HepG2 (cell line): ENCODE results near the gene PLLP. TPM values are rescaled to one million over a fixed set of nuclear protein-coding genes. Genes with fewer than 3 reads are reported as not detected.

ENCODE experiments used
- ATAC-seq: fragments of 200-7000 bp; cut with Tn5 transposase; 3 replicates; pipeline ENCODE4 v1.9.1; 2020; ENCODE audit warnings: mild to moderate bottlenecking, moderate library complexity
- BruUV-seq: library from RNA; stranded (reverse); fragments of 400-500 nt; replicated peaks from 2 replicates; lab custom pipeline; 2021; lab: Mats Ljungman, UMichigan
- CTCF ChIA-PET: fragments of 300-600 bp; formaldehyde crosslinking; extraction: SDS; loops from one replicate; lab custom pipeline; 2021; ENCODE audit warnings: low total read pairs, inconsistent platforms, low intra/inter-chr PET ratio; lab: Yijun Ruan, JAX
- POLR2A ChIA-PET: fragments of 350-600 bp; sonication (Branson Sonifier 250); formaldehyde crosslinking; loops from one replicate; lab custom pipeline; 2020; ENCODE audit warnings: antibody characterized with exemption, inconsistent platforms; lab: Yijun Ruan, JAX
- DNase-seq: peaks from one replicate; pipeline ENCODE4 v3.0.0-alpha.2; 2015; ENCODE audit warnings: low spot score
- FAIRE-seq: peaks from 3 replicates; lab custom pipeline; 2011; peaks lifted over from hg19 to GRCh38; lab: Jason Lieb, UNC
- H2AFZ ChIP-seq: one replicate; pipeline ENCODE4 v1.6.1; 2011; ENCODE audit warnings: low read length, inconsistent platforms
- H3K27ac ChIP-seq: fragments of 300-600 bp; 3 replicates; pipeline ENCODE4 v1.8.0; 2011; ENCODE audit warnings: mixed run types, mild to moderate bottlenecking, mixed read lengths, low read length, inconsistent platforms; ENCODE audit not compliant: insufficient read depth; ENCODE audit errors: extremely low read length
- H3K27me3 ChIP-seq, 2 experiments: fragments of 200-600 bp in 1 of 2; 2 replicates in 1 of 2; 3 replicates in 1 of 2; pipeline versions ENCODE4 v1.6.0 to v1.8.0; 2011; ENCODE audit warnings: low read length in 2 of 2, mild to moderate bottlenecking in 2 of 2, moderate library complexity in 2 of 2, inconsistent platforms in 1 of 2; ENCODE audit not compliant: insufficient read depth in 2 of 2, control insufficient read depth in 1 of 2
- H3K36me3 ChIP-seq, 2 experiments: fragments of 200-600 bp in 1 of 2; replicated peaks in 1 of 2; 2 replicates in 1 of 2; 3 replicates in 1 of 2; pipeline versions ENCODE4 v1.5.1 to v1.8.0; 2011; ENCODE audit warnings: low read length in 2 of 2, inconsistent platforms in 1 of 2; ENCODE audit not compliant: insufficient read depth in 2 of 2, control insufficient read depth in 1 of 2
- H3K4me1 ChIP-seq: 2 replicates; pipeline ENCODE4 v1.5.1; 2012; ENCODE audit warnings: low read length, inconsistent platforms; ENCODE audit not compliant: insufficient read depth
- H3K4me2 ChIP-seq: 2 replicates; pipeline ENCODE4 v1.6.0; 2011; ENCODE audit warnings: low read depth, low read length, inconsistent platforms
- H3K4me3 ChIP-seq, 3 experiments: fragments of 200-600 bp in 1 of 3; sonication (generic), shearing (Covaris generic) in 1 of 3; replicated peaks in 1 of 3; 2 replicates each; pipeline ENCODE4 v1.5.1; 2011 to 2016; ENCODE audit warnings: low read length in 3 of 3, inconsistent platforms in 2 of 3, low read depth in 2 of 3, mild to moderate bottlenecking in 2 of 3, control low read depth in 1 of 3, mixed read lengths in 1 of 3; ENCODE audit not compliant: insufficient read depth in 1 of 3
- H3K79me2 ChIP-seq: one replicate; pipeline ENCODE4 v1.6.1; 2011; ENCODE audit warnings: low read length, inconsistent platforms; ENCODE audit not compliant: insufficient read depth
- H3K9ac ChIP-seq: 2 replicates; pipeline ENCODE4 v1.6.0; 2011; ENCODE audit warnings: mild to moderate bottlenecking, low read depth, low read length, inconsistent platforms; ENCODE audit not compliant: insufficient read depth
- H3K9me3 ChIP-seq: 2 replicates; pipeline ENCODE4 v1.5.1; 2012; ENCODE audit warnings: mild to moderate bottlenecking, low read length
- H4K20me1 ChIP-seq: 2 replicates; pipeline ENCODE4 v1.6.0; 2011; ENCODE audit warnings: inconsistent platforms, mild to moderate bottlenecking, low read length, moderate library complexity; ENCODE audit not compliant: insufficient read depth
- ADNP ChIP-seq: sonication (generic); formaldehyde crosslinking; IDR thresholded peaks from 2 replicates; pipeline ENCODE4 v1.4.0; 2020; ENCODE audit warnings: missing genetic modification reagents
- CHD2 ChIP-seq: IDR thresholded peaks from 2 replicates; pipeline ENCODE4 v1.6.1; 2011; ENCODE audit warnings: low read depth, low read length, improper control_type of control experiment
- CHD4 ChIP-seq: fragments of 200-600 bp; sonication (generic); IDR thresholded peaks from 2 replicates; pipeline ENCODE4 v1.7.0; 2017; ENCODE audit warnings: mild to moderate bottlenecking, low read length, borderline replicate concordance
- ELF4 ChIP-seq: sonication (generic); formaldehyde crosslinking; IDR thresholded peaks from 2 replicates; pipeline ENCODE4 v1.5.0; 2020; ENCODE audit warnings: missing genetic modification reagents, mild to moderate bottlenecking, moderate library complexity, borderline replicate concordance
- HMG20B ChIP-seq: conservative IDR thresholded peaks from 2 replicates; pipeline ENCODE4 v1.6.1; 2016; ENCODE audit warnings: missing genetic modification reagents, missing compliant biosample characterization
- IKZF4 ChIP-seq: sonication (generic); formaldehyde crosslinking; IDR thresholded peaks from 2 replicates; pipeline ENCODE4 v1.5.1; 2020; ENCODE audit warnings: borderline replicate concordance, mild to moderate bottlenecking, low read depth, missing genetic modification reagents; ENCODE audit errors: not compliant biosample characterization
- NPAS2 ChIP-seq: sonication (generic); formaldehyde crosslinking; IDR thresholded peaks from 2 replicates; pipeline ENCODE4 v1.8.0; 2022; ENCODE audit warnings: mild to moderate bottlenecking, missing genetic modification reagents, borderline replicate concordance
- RFXANK ChIP-seq: IDR thresholded peaks from 2 replicates; pipeline ENCODE4 v1.6.1; 2016
- ZBTB1 ChIP-seq: sonication (generic); formaldehyde crosslinking; IDR thresholded peaks from 2 replicates; pipeline ENCODE4 v1.4.0; 2020; ENCODE audit warnings: missing genetic modification reagents, borderline replicate concordance
- ZFP36L1 ChIP-seq: sonication (generic); formaldehyde crosslinking; IDR thresholded peaks from 2 replicates; pipeline ENCODE4 v1.8.0; 2022; ENCODE audit warnings: mild to moderate bottlenecking, missing genetic modification reagents, moderate library complexity
- ZMYM2 ChIP-seq: sonication (generic); formaldehyde crosslinking; IDR thresholded peaks from 2 replicates; pipeline ENCODE4 v1.8.0; 2022; ENCODE audit warnings: mild to moderate bottlenecking, missing genetic modification reagents
- ZMYM3 ChIP-seq: sonication (generic); formaldehyde crosslinking; IDR thresholded peaks from 2 replicates; pipeline ENCODE4 v1.5.1; 2020; ENCODE audit warnings: mild to moderate bottlenecking, missing genetic modification reagents
- ZNF878 ChIP-seq: sonication (generic); formaldehyde crosslinking; IDR thresholded peaks from 2 replicates; pipeline ENCODE4 v1.8.1; 2023; ENCODE audit warnings: mild to moderate bottlenecking, missing genetic modification reagents, moderate library complexity
- ZNF879 ChIP-seq: sonication (generic); formaldehyde crosslinking; IDR thresholded peaks from 2 replicates; pipeline ENCODE4 v1.8.1; 2023; ENCODE audit warnings: missing genetic modification reagents
- ZZZ3 ChIP-seq: sonication (generic); formaldehyde crosslinking; IDR thresholded peaks from 2 replicates; pipeline ENCODE4 v1.4.0; 2020; ENCODE audit warnings: missing genetic modification reagents, mild to moderate bottlenecking, borderline replicate concordance
- WGBS: methylation state at CpG from one replicate; pipeline ENCODE4 v1.1.6; 2017; ENCODE audit warnings: low lambda C conversion rate; 5-methylcytosine and 5-hydroxymethylcytosine counted together
- in situ Hi-C: cut with HindIII; loops from 2 replicates; pipeline ENCODE4 v1.10.0; 2017; ENCODE audit warnings: low pct_unique_long_range_greater_than_20kb; ENCODE audit not compliant: extremely low pct_ligation_motif_present
- intact Hi-C: fragments of 100-400 bp; cut with micrococcal nuclease; formaldehyde crosslinking; loops from one replicate; pipeline ENCODE4 v1.10.0; 2022; ENCODE audit not compliant: unreplicated experiment
- polyA plus RNA-seq, 8 experiments: library from polyadenylated mRNA; depleted of rRNA in 3 of 8; stranded (reverse) in 7 of 8; unstranded in 1 of 8; fragments of >200 nt; fragmentation: Illumina TruSeq in 4 of 8; extraction: Trizol in 4 of 8; gene quantifications; 2 replicates each; pipeline versions ENCODE4 v1.2.1 to v1.2.3, GENCODE V29; 2011 to 2016; ENCODE audit warnings: low read depth in 4 of 8, missing spikeins in 1 of 8, mixed read lengths in 1 of 8; ENCODE audit not compliant: insufficient read depth in 1 of 8
- total RNA-seq, 5 experiments: library from RNA; depleted of rRNA; stranded (reverse); fragments of >200 nt; fragmentation: Illumina TruSeq; extraction: Trizol; gene quantifications; 2 replicates each; pipeline ENCODE4 v1.2.3, GENCODE V29; 2016; ENCODE audit warnings: low read depth in 1 of 5
- TF ChIP-seq, protein P1 (sequence below), 2 experiments: fragments of 450-650 bp in 1 of 2; sonication (generic) in 1 of 2; formaldehyde crosslinking; IDR thresholded peaks; 2 replicates each; pipeline versions ENCODE4 v1.5.0 to v1.8.0; 2020 to 2022; ENCODE audit warnings: mild to moderate bottlenecking in 1 of 2, missing genetic modification reagents in 1 of 2
- TF ChIP-seq, protein P2 (sequence below): sonication (generic); formaldehyde crosslinking; IDR thresholded peaks from 2 replicates; pipeline ENCODE4 v1.5.1; 2020; ENCODE audit warnings: missing genetic modification reagents, mild to moderate bottlenecking, borderline replicate concordance
- TF ChIP-seq, protein P3 (sequence below): sonication (generic); formaldehyde crosslinking; IDR thresholded peaks from 2 replicates; pipeline ENCODE4 v1.4.0; 2020; ENCODE audit warnings: mild to moderate bottlenecking, missing genetic modification reagents
- TF ChIP-seq, protein P4 (sequence below): sonication (generic); formaldehyde crosslinking; IDR thresholded peaks from 2 replicates; pipeline ENCODE4 v1.8.0; 2022; ENCODE audit warnings: mild to moderate bottlenecking, missing genetic modification reagents, moderate library complexity
- TF ChIP-seq, protein P5 (sequence below): sonication (generic); formaldehyde crosslinking; IDR thresholded peaks from 2 replicates; pipeline ENCODE4 v1.4.0; 2020; ENCODE audit warnings: missing genetic modification reagents

Gene PLLP
- total and polyA plus RNA-seq, 2 of the 13 experiments (the other 11 are each of a cell fraction or from before 2014, with no cell fraction given) = 60.6 to 127 TPM

DNA sequence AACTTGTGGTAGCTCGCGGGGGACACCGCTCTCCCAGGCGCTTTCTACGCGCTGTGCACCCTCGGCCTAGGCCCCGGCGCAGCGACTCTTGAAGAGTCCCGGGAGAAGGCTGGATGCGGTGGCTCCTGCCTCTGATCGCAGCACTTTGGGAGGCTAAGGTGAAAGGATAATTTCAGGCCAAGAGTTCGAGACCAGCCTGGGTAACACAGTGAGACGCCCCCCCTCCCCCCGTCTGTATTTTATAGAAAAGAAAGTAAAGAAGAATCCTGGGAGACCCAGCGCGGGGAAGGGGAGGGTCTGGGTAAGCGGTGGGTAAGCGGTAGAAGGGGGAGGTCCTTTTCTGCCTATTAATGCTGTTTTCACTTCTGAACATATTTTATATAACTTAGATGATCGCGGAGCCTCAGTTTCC, 486 bp upstream of the PLLP start:
- peak overlapping the region; percentile 1 for H2AFZ ChIP-seq
- peak overlapping the region; percentile 76 for H3K27ac ChIP-seq
- DNase-seq (no peak), ATAC-seq (no peak), FAIRE-seq (no peak)
- peaks cover 2 to 7% of the 10 kb centered on the region in 2 experiments; a peak in 2 of 5 replicates for H3K27me3 ChIP-seq
- CTCF ChIA-PET = no interaction called here
- peaks cover 86% of the 10 kb centered on the region for H3K4me1 ChIP-seq
- no peaks in the 10 kb centered on the region for H3K9me3 ChIP-seq
- in situ Hi-C loops = loop anchor here (5.0 kb wide), 1 partner anchor 98 kb away; the partner anchor contains the start of genes PSME3IP1 and RSPRY1
- peak overlapping the region; percentile 75 to 91 (median 78) for H3K4me3 ChIP-seq
- peak overlapping the region; percentile 89 for H3K4me2 ChIP-seq
- peaks cover 33% of the 10 kb centered on the region for H3K79me2 ChIP-seq
- TF ChIP-seq HMG20B = no peak
- TF ChIP-seq ZMYM2 (CRISPR knock-in tag) = peak; percentile 69
- peak; percentile 94 for TF ChIP-seq ZMYM3
- TF ChIP-seq, protein P1, sequence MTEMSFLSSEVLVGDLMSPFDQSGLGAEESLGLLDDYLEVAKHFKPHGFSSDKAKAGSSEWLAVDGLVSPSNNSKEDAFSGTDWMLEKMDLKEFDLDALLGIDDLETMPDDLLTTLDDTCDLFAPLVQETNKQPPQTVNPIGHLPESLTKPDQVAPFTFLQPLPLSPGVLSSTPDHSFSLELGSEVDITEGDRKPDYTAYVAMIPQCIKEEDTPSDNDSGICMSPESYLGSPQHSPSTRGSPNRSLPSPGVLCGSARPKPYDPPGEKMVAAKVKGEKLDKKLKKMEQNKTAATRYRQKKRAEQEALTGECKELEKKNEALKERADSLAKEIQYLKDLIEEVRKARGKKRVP (CRISPR knock-in tag; IDR thresholded peaks at IDR 0.05) = 0 out of 4 replicates have a peak, but pooled peaks of 1 of the 2 experiments have one; percentile 9
- TF ChIP-seq, protein P2, sequence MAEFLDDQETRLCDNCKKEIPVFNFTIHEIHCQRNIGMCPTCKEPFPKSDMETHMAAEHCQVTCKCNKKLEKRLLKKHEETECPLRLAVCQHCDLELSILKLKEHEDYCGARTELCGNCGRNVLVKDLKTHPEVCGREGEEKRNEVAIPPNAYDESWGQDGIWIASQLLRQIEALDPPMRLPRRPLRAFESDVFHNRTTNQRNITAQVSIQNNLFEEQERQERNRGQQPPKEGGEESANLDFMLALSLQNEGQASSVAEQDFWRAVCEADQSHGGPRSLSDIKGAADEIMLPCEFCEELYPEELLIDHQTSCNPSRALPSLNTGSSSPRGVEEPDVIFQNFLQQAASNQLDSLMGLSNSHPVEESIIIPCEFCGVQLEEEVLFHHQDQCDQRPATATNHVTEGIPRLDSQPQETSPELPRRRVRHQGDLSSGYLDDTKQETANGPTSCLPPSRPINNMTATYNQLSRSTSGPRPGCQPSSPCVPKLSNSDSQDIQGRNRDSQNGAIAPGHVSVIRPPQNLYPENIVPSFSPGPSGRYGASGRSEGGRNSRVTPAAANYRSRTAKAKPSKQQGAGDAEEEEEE (CRISPR knock-in tag) = 0 out of 2 replicates have a peak, but pooled peaks have one; percentile 38
- TF ChIP-seq, protein P3, sequence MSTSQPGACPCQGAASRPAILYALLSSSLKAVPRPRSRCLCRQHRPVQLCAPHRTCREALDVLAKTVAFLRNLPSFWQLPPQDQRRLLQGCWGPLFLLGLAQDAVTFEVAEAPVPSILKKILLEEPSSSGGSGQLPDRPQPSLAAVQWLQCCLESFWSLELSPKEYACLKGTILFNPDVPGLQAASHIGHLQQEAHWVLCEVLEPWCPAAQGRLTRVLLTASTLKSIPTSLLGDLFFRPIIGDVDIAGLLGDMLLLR (CRISPR knock-in tag) = no peak
- TF ChIP-seq, protein P4, sequence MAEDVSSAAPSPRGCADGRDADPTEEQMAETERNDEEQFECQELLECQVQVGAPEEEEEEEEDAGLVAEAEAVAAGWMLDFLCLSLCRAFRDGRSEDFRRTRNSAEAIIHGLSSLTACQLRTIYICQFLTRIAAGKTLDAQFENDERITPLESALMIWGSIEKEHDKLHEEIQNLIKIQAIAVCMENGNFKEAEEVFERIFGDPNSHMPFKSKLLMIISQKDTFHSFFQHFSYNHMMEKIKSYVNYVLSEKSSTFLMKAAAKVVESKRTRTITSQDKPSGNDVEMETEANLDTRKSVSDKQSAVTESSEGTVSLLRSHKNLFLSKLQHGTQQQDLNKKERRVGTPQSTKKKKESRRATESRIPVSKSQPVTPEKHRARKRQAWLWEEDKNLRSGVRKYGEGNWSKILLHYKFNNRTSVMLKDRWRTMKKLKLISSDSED (CRISPR knock-in tag) = no peak
- 0 out of 2 replicates have a peak, but pooled peaks have one; percentile 12 for TF ChIP-seq NPAS2
- 0 out of 2 replicates have a peak, but pooled peaks have one; percentile 33 for TF ChIP-seq CHD2
- TF ChIP-seq ZNF878 (CRISPR knock-in tag) = peak; percentile 5; the same call in 1 of the 2 replicates
- TF ChIP-seq ZNF879 (CRISPR knock-in tag) = 0 out of 2 replicates have a peak, but pooled peaks have one; percentile 16
- 0 out of 2 replicates have a peak, but pooled peaks have one; percentile 22 for TF ChIP-seq ZBTB1 (CRISPR knock-in tag)
- TF ChIP-seq, protein P5, sequence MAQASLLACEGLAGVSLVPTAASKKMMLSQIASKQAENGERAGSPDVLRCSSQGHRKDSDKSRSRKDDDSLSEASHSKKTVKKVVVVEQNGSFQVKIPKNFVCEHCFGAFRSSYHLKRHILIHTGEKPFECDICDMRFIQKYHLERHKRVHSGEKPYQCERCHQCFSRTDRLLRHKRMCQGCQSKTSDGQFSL (CRISPR knock-in tag) = peak; percentile 16; the same call in 1 of the 2 replicates
- TF ChIP-seq ZFP36L1 = peak; percentile 5; the same call in 1 of the 2 replicates
- TF ChIP-seq CHD4 = peak; percentile 70
- TF ChIP-seq ZZZ3 (CRISPR knock-in tag) = no peak
- TF ChIP-seq RFXANK (CRISPR knock-in tag) = no peak
- peak; percentile 94; the same call in 1 of the 2 replicates for TF ChIP-seq ADNP (CRISPR knock-in tag)
- TF ChIP-seq IKZF4 (CRISPR knock-in tag) = no peak
- 0 out of 2 replicates have a peak, but pooled peaks have one; percentile 4 for TF ChIP-seq ELF4 (CRISPR knock-in tag)
- H4K20me1 ChIP-seq = no peaks in the 10 kb centered on the region
- intact Hi-C loops = loop anchor here (5.0 kb wide), 2 partner anchors 98 to 203 kb away; partner anchors contain the start of genes PSME3IP1 and RSPRY1
- 18% methylated on average over 22 of the region's 22 CpGs for WGBS
- peak overlapping the region; percentile 78 for H3K9ac ChIP-seq
- POLR2A ChIA-PET = interaction anchor here (3.1 kb wide), 1 partner anchor 88 kb away, joined by 8 read pairs; the partner anchor contains the start of gene CX3CL1
- BruUV-seq = no TSS peak
- no peaks in the 10 kb centered on the region for H3K36me3 ChIP-seq
